T-helper 9 cell (primary cell): ENCODE results near the gene NANOS2.
"Not testable (repeated sequence)": the region's sequence is repeated elsewhere in the genome, so short reads cannot be mapped to it uniquely, and the experiment has no call there.

Experiments used
- DNase-seq: peaks from one replicate; pipeline ENCODE4 v3.0.0-alpha.2; 2020

The NANOS2 gene

GRCh38 chr19:45873219-45873772 lies 41.3 kb downstream of the NANOS2 start:
- no peak for DNase-seq

DNA sequence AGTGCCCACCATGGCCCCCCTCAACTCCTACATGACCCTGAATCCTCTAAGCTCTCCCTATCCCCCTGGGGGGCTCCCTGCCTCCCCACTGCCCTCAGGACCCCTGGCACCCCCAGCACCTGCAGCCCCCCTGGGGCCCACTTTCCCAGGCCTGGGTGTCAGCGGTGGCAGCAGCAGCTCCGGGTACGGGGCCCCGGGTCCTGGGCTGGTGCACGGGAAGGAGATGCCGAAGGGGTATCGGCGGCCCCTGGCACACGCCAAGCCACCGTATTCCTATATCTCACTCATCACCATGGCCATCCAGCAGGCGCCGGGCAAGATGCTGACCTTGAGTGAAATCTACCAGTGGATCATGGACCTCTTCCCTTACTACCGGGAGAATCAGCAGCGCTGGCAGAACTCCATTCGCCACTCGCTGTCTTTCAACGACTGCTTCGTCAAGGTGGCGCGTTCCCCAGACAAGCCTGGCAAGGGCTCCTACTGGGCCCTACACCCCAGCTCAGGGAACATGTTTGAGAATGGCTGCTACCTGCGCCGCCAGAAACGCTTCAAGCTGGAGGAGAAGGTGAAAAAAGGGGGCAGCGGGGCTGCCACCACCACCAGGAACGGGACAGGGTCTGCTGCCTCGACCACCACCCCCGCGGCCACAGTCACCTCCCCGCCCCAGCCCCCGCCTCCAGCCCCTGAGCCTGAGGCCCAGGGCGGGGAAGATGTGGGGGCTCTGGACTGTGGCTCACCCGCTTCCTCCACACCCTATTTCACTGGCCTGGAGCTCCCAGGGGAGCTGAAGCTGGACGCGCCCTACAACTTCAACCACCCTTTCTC lies 42.3 kb downstream of the NANOS2 start:
- no peak for DNase-seq

DNA sequence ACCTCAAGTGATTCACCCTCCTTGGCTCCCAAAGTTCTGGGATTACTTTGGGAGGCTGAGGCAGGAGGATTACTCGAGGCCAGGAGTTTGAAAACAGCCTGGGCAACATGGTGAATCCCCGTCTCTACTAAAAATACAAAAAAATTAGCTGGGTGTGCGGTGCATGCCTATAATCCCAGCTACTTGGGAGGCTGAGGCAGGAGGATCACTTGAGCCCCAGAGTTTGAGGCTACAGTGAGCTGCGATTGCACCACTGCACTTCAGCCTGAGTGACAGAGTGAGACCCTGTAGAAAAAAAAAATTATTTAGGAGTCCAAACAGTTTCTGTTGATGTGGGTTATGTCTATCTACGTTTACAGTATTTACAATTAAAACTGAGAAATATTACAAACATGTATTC lies 43.8 kb downstream of the NANOS2 start:
- no peak for DNase-seq

GRCh38 chr19:45867241-45867640 lies 47.3 kb downstream of the NANOS2 start:
- not testable (repeated sequence) for DNase-seq

DNA sequence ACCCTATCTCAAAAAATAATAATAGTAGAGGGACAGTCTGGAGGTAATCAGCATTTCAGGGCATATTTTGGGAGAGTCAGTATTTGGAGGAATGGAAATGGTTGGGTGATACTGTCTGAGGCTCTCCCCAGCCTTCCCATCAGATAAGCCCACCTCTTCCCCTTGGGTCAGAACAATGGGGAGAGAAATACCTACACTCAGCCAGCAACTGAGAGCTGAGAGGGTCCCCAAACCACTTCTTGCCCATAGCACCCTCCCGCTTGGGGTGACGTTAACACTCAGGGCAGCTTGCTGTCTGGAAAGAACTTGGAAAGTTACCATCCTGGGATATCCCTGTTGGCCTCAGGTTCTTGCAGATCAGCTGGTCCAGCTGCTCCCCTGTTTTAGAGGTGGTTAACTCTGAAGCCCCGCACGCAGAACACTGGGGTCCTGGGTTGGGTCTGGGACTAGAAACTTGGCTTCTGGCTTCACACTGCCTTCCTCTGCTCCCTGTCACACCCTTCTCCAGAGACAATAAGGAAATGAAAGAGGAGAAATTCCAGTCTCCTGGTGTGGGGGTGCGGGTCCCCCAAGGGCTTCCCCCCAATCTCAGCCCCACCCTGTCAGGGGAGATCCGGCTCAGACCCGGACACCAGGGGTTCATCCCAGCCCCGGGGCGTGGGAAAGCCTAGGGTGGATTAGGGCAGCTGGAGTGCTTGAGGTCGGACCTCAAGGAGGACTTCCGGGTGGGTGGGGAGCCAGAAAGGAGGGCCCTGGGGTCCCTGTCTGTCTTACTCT lies 48.0 kb downstream of the NANOS2 start:
- DNase-seq = no peak

GRCh38 chr19:45865269-45865948 lies 49.2 kb downstream of the NANOS2 start:
- no peak for DNase-seq

GRCh38 chr19:45864629-45865082 lies 49.9 kb downstream of the NANOS2 start:
- no peak for DNase-seq

DNA sequence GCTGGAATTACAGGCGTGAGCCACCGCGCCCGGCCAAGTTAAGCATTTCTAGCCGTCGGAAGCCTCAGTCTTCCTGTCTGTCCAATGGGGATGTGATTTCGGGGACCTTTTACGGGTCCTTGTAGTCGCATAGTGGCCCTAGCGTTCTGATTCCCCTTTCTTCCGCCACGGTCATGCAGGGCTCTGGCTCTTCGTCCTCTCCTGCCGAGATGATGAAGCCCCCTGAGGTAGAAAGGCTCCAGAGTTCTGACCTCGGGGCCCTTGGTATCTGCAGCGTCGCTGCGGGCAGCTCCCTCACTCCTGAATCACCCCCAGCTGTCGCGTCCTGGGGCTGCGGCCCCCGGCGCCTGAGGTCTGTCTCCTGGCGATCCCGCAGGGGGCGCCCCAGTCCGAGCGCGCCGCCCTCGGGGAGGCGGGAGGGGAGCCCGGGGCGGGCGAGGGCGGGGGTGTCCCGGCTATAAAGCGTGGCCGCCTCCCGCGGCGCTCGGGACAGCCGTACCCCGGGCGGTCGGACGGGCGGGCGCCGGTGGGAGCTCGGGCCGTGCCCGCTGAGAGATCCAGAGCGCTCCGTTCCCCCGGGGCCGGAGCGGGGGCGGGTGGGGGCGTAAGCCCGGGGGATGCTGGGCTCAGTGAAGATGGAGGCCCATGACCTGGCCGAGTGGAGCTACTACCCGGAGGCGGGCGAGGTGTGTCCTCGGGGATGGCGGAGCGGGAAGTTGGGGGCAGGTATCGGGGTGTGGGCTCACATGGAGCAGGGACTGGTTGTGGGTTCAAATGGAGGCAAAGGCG lies 50.5 kb downstream of the NANOS2 start, which contains the start of gene FOXA3:
Gene FOXA3, plus strand, starts transcription at position 487 of the 789 bp plus-strand sequence. Its CDS starts 131 bp downstream, at position 618.
- peak; percentile 49 for DNase-seq

DNA sequence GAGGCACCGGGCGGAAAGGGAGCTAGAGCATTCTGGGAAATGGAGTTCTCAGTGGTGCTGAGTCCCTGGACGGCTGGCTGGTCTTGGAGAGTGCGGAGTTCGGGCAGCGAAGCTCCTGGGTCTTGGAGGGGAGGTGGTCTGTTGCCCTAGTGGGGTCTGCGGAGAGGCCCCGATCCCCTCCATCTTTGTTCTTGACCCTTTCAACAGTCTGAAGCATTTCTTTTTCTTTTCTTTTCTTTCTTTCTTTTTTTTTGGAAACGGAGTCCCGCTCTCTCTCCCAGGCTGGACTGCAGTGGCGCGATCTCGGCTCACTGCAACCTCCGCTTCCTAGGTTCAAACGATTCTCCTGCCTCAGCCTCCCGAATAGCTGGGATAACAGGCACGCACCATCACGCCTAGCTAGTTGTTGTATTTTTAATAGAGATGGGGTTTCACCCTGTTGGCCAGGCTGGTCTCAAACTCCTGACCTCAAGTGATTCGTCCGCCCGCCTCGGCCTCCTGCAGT lies 51.2 kb downstream of the NANOS2 start:
- no peak for DNase-seq
